ENCODE results near the gene ZBTB9.

DNA sequence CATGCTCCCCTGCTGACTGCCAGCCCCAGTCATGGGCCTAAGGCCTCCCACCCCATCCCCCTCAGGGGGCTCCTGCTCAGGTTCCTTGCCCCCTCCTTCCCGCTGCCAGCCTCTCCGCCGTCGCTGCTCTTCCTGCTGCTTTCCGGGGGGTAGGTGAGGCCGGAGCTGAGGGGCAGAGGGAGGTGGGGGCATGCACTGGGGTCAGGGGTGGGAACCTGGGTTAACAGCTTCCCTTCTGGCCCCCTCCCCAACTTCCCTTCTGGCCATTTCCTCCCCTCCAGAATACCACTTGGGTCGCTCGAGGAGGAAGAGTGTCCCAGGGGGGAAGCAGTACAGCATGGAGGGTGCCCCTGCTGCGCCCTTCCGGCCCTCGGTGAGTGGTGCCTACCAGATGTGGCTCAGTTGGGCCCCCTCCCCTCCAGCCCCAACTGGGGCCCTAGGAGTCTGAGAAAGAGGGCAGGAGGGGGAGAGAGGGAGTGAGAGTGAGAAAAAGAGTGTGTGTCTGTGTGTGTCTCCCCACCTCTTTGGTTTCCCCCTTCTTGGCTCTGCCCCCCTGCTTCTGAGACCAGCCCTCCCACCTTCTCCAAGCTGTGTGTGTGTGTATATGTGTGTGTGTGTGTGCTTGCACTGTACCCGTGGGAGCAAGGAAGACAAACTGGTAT, 22.4 kb upstream of the ZBTB9 start:
- TF ChIP-seq, protein P1, sequence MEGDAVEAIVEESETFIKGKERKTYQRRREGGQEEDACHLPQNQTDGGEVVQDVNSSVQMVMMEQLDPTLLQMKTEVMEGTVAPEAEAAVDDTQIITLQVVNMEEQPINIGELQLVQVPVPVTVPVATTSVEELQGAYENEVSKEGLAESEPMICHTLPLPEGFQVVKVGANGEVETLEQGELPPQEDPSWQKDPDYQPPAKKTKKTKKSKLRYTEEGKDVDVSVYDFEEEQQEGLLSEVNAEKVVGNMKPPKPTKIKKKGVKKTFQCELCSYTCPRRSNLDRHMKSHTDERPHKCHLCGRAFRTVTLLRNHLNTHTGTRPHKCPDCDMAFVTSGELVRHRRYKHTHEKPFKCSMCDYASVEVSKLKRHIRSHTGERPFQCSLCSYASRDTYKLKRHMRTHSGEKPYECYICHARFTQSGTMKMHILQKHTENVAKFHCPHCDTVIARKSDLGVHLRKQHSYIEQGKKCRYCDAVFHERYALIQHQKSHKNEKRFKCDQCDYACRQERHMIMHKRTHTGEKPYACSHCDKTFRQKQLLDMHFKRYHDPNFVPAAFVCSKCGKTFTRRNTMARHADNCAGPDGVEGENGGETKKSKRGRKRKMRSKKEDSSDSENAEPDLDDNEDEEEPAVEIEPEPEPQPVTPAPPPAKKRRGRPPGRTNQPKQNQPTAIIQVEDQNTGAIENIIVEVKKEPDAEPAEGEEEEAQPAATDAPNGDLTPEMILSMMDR (IDR thresholded peaks at IDR 0.05), result no peak
- TF ChIP-seq POLR2A (IDR thresholded peaks at IDR 0.05), result no peak
